Measurements from ENCODE around the gene LONRF2.
A peak's percentile ranks its signal among the peaks of the same experiment; 100 is the strongest.

LONRF2 gene

DNA sequence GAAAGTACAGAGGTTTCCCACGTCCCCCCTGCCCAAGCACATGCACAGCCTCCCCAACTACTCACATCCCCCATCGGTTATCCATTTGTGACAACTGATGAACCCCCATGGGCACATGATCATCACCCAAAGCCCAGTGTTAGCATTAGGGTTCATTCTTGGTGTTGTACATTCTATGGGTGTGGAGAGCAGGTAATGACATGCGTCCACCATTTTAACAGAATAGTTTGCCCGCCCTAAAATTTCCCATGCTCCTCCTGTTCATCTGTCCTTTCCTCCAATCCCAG is 74.3 kb downstream of the LONRF2 start:
- DNase-seq (ENCODE audit: low read depth) = no peak
- no peak overlapping the region for H3K4me3 ChIP-seq (ENCODE audit: low read length)
- TF ChIP-seq, protein P1, sequence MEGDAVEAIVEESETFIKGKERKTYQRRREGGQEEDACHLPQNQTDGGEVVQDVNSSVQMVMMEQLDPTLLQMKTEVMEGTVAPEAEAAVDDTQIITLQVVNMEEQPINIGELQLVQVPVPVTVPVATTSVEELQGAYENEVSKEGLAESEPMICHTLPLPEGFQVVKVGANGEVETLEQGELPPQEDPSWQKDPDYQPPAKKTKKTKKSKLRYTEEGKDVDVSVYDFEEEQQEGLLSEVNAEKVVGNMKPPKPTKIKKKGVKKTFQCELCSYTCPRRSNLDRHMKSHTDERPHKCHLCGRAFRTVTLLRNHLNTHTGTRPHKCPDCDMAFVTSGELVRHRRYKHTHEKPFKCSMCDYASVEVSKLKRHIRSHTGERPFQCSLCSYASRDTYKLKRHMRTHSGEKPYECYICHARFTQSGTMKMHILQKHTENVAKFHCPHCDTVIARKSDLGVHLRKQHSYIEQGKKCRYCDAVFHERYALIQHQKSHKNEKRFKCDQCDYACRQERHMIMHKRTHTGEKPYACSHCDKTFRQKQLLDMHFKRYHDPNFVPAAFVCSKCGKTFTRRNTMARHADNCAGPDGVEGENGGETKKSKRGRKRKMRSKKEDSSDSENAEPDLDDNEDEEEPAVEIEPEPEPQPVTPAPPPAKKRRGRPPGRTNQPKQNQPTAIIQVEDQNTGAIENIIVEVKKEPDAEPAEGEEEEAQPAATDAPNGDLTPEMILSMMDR (conservative IDR thresholded peaks at IDR 0.05; ENCODE audit: low read depth, low read length) = no peak

DNA sequence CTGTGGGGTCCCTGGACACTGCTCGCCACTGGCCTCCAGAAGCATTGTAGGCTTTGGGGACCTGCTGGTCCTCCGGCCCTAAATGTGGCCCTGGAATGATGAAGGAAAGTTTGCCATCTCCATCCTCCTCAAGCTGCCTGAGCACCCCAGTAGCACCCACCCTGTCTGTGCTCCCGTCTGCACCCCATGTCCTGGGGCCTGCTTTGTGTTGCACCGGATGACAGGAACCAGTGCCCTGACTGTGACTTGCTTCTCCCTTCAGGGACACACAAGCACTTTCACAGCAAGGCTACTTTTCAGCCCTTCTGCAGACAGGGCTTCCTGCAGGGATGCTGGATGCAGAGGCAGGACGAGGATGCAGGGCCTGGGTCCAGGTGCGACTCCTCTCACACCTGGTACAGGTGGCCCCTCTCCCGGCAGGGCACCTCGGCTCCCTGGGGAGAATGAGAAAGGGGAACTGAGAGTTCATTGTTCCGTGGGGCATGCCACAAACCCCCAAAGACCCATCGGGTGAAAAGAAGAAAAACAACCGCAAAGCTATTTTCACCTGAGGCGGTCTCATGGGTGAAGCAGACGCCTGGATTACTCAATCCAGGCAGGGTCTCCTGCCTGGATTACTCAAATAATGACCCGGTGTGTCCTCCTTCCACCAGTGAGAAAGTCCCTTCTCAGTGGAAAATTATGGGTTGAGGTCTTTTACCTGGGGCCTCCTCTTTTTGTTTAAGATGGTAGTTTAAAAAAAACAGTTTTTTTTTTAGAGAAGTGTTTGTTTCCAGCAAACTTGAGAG is 74.9 kb downstream of the LONRF2 start:
- no peak overlapping the region for H3K4me3 ChIP-seq (ENCODE audit: low read length)
- TF ChIP-seq, protein P1 (conservative IDR thresholded peaks at IDR 0.05; ENCODE audit: low read depth, low read length) = no peak
- DNase-seq (ENCODE audit: low read depth) = no peak

DNA sequence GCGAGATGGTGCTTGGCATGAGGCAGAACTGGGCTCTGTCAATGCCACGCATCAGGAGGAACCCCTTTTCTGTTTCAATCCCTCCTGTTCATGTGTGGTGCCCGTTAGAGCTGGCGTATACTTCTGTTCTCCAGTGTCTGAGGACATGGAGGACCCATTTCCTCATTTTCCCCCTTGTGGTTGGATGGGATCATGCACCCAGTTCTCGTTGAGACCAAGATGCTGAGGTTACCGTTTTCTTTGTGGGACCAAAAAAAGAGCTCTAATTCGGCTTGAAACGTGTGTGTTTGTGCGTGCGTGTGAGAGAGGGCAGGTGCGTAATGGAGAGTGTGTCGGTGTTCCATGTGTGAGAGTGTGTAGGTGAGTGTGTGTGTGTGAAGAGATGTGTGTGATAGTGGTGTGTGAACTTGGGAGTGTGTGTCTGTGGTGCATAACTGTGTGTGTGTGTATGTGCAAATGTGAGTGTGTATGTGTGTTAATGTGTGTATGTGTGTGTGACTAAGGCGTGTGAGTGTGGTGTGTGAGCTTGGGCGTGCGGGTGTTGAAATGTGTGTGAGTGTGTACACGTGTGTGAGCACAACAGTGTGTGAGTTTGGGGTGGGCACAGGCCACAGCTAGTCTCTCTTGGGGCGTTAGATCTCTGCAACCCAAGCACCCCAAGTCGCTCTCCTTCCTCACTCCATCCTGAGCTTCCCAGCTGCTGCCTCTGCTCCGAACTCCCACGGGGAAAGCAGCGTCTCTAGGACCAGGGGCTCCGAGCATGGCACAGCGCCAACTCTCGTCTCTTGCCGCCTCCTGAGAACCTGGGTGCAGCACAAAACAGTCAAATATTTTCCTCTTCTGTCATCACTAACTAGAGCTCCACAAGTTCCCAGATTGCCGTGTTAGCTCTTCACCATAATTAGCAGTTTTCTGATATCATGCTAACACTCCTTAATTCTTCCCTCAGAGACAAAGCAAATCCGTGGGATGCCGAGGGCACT is 75.8 kb downstream of the LONRF2 start:
- TF ChIP-seq, protein P1 (conservative IDR thresholded peaks at IDR 0.05; ENCODE audit: low read depth, low read length) = peak; percentile 52
- no peak overlapping the region for H3K4me3 ChIP-seq (ENCODE audit: low read length)
- DNase-seq (ENCODE audit: low read depth) = no peak

DNA sequence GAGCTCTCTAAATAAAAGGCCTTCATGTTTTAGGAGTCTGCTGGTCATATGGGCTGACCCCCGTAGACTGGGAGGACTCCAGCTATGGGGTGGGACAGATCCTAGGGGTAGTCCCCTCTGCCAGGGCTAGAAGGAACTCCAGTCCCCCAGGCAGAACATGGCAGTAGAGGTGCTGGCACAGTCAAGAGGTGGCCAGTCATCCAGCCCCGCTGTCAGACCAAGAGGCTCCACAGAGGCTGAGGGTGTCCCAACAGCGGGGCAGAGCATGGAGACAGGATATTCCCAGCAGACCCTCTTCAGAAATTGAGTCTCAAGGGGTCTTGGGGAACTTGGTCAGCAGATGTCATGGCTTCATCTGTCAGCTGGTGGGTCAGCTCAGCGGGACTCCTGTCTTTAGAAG is 76.6 kb downstream of the LONRF2 start:
- DNase-seq (ENCODE audit: low read depth) = no peak
- TF ChIP-seq, protein P1 (conservative IDR thresholded peaks at IDR 0.05; ENCODE audit: low read depth, low read length) = no peak
- H3K4me3 ChIP-seq (ENCODE audit: low read length) = no peak overlapping the region

DNA sequence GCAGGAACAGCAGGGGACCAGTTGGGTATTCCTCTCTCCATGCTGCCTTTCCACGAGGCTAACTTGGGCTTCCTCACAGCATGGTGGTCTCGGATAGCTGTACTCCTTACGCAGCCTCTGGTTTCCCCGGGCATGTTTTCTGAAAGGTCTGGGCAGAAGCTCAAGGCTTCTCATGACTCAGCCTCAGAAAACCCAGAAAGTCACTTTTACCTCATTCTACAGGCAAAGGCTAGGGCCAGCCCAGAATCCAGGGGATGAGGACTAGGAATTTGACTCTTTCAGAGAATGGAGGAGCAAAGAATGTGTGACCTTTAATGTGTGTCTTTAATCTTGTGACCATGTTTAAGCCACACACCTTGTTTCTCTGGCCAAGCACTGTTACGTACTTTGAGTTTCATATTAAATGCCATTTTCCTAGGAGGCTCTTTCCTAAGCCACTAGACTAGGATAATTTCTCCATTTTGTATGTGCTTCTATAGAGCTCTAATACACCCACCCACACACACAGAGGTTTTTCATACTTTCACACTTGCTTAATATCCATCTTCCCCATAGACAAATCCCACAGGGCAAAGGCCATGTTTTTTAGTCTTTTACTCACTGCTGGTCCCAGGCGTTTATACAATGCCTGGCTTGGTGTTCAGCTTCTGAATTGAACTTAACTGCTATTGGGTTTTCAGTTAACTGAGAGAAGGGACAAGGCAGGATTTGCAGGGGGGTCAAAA is 77.3 kb downstream of the LONRF2 start:
- DNase-seq (ENCODE audit: low read depth) = no peak
- no peak overlapping the region for H3K4me3 ChIP-seq (ENCODE audit: low read length)
- TF ChIP-seq, protein P1 (conservative IDR thresholded peaks at IDR 0.05; ENCODE audit: low read depth, low read length) = no peak

DNA sequence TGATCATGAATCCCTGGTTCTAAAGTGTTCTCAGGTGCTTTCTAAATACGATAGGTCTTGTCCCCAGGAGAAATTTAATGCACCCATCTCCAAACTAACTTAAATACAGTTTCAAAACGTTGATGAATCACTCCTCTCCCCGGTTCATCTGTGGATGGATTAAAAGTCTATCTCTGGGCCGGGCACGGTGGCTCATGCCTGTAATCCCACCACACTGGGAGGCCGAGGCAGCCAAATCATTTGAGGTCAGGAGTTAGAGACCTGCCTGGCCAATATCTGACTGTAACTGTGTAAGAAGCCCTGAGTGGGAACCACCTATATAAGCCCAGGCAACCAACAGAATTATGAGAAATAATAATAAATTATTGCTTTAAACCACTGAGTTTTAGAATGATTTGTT is 78.7 kb downstream of the LONRF2 start:
- no peak for DNase-seq (ENCODE audit: low read depth)

More for the DNA sequence above, 78.7 kb downstream of the LONRF2 start:
- TF ChIP-seq, protein P1 (conservative IDR thresholded peaks at IDR 0.05; ENCODE audit: low read depth, low read length) = no peak
- H3K4me3 ChIP-seq (ENCODE audit: low read length) = no peak overlapping the region
